CD4-positive, alpha-beta T cell (primary cell): ENCODE results near the gene DOK3. TPM values are rescaled to one million over a fixed set of nuclear protein-coding genes. Genes with fewer than 3 reads are reported as not detected.

Source experiments
- ATAC-seq: fragments of 200-7000 bp; cut with Tn5 transposase; one replicate; pipeline ENCODE4 v1.10.0; 2022; ENCODE audit warnings: mild to moderate bottlenecking; ENCODE audit not compliant: poor library complexity
- CTCF ChIA-PET: fragments of 350-600 bp; sonication (Branson Sonifier 250); formaldehyde crosslinking; loops from one replicate; lab custom pipeline; 2021; ENCODE audit warnings: antibody characterized with exemption, inconsistent platforms; lab: Charles Lee
- POLR2A ChIA-PET: fragments of 350-600 bp; sonication (Branson Sonifier 250); formaldehyde crosslinking; loops from one replicate; lab custom pipeline; 2021; ENCODE audit warnings: antibody characterized with exemption, inconsistent platforms; lab: Charles Lee
- DNase-seq, 14 experiments: peaks; one replicate each; pipeline ENCODE4 v3.0.0-alpha.2; 2013 to 2020; ENCODE audit warnings: mixed read lengths in 2 of 14
- H3K27ac ChIP-seq, 2 donors: one replicate each; pipeline versions ENCODE4 v1.5.1 to v1.7.0; 2013; ENCODE audit warnings: low read length in 2 of 2, low read depth in 1 of 2, mild to moderate bottlenecking in 1 of 2
- H3K27me3 ChIP-seq, 2 experiments: 1 replicate in 1 of 2; 2 replicates in 1 of 2; pipeline versions ENCODE4 v1.6.1 to v1.7.0; 2013; ENCODE audit warnings: low read length in 2 of 2, control low read depth in 1 of 2, mild to moderate bottlenecking in 1 of 2, moderate library complexity in 1 of 2; ENCODE audit not compliant: insufficient read depth in 2 of 2, control insufficient read depth in 1 of 2
- H3K36me3 ChIP-seq: one replicate; pipeline ENCODE4 v1.6.1; 2013; ENCODE audit warnings: low read length, control low read depth; ENCODE audit not compliant: insufficient read depth
- H3K4me1 ChIP-seq: one replicate; pipeline ENCODE4 v1.6.1; 2013; ENCODE audit warnings: low read length, control low read depth; ENCODE audit not compliant: insufficient read depth
- H3K4me3 ChIP-seq: one replicate; pipeline ENCODE4 v1.5.1; 2013; ENCODE audit warnings: mild to moderate bottlenecking, low read length, moderate library complexity
- H3K9me3 ChIP-seq, 2 experiments: 1 replicate in 1 of 2; 2 replicates in 1 of 2; pipeline versions ENCODE4 v1.6.1 to v1.7.0; 2013; ENCODE audit warnings: low read length in 2 of 2, mild to moderate bottlenecking in 2 of 2, control low read depth in 1 of 2, moderate library complexity in 1 of 2; ENCODE audit not compliant: control insufficient read depth in 1 of 2, insufficient read depth in 1 of 2
- H3K27ac Mint-ChIP-seq: one replicate; pipeline ENCODE4 v1.8.0; 2020; ENCODE audit warnings: mixed read lengths
- H3K27me3 Mint-ChIP-seq: one replicate; pipeline ENCODE4 v1.8.0; 2021; ENCODE audit warnings: mixed read lengths
- H3K36me3 Mint-ChIP-seq: one replicate; pipeline ENCODE4 v1.8.0; 2021; ENCODE audit warnings: low read depth, mixed read lengths
- H3K4me1 Mint-ChIP-seq: one replicate; pipeline ENCODE4 v1.8.0; 2021; ENCODE audit warnings: low read depth, mixed read lengths
- H3K4me3 Mint-ChIP-seq: one replicate; pipeline ENCODE4 v1.8.0; 2020; ENCODE audit warnings: mild to moderate bottlenecking, mixed read lengths
- H3K9me3 Mint-ChIP-seq: one replicate; pipeline ENCODE4 v1.8.0; 2020; ENCODE audit warnings: mixed read lengths
- CTCF ChIP-seq: fragments of 200-600 bp; IDR thresholded peaks from one replicate; pipeline ENCODE4 v1.8.0; 2022; ENCODE audit warnings: antibody characterized with exemption, mild to moderate bottlenecking
- intact Hi-C, 2 experiments: fragments of 100-400 bp; cut with DNase I in 1 of 2; cut with micrococcal nuclease in 1 of 2; formaldehyde crosslinking; loops; one replicate each; pipeline versions ENCODE4 v1.15.1 to v1.9.0; 2023 to 2025; cut with DNase I, micrococcal nuclease
- total RNA-seq, 174 experiments: library from RNA in 2 of 174; stranded (reverse) in 2 of 174; gene quantifications; one replicate each; pipeline ENCODE4 v1.2.3 and lab custom pipeline; 2021 to 2026

Gene DOK3
- total RNA-seq, 2 experiments from 2014 or later, result 1.3 to 1.4 TPM

DNA sequence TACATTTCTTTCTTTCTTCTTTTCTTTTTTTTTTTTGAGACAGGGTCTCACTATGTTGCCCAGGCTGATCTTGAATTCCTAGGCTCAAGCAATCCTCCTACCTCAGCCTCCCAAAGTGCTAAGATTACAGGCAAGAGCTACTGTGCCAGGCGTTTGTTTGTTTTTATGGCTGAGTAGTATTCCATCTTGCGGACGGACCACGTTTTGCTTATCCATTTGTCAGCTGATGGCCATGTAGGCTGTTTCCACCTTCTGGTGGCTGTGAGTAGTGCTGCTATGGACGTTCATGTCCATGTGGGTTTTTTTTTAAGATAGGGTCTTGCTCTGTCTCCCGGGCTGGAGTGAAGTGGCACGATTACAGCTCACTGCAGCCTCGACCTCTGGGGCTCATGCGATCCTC lies 2.5 kb downstream of the DOK3 start:
- H3K27me3 ChIP-seq, result no peaks in the 10 kb centered on the region
- Mint-ChIP-seq H3K4me1 (no peaks in the 10 kb centered on the region), H3K27me3 (no peaks in the 10 kb centered on the region), H3K9me3 (no peaks in the 10 kb centered on the region), H3K27ac (no peak overlapping the region), H3K36me3 (peaks cover 15% of the 10 kb centered on the region), H3K4me3 (no peak overlapping the region)
- peak in 1 of 14 experiments; percentile 33 for DNase-seq
- ChIA-PET POLR2A (no interaction called here), CTCF (no interaction called here)
- no peak overlapping the region for H3K27ac ChIP-seq
- intact Hi-C loops, result no loop called here
- H3K4me1 ChIP-seq, result peaks cover 17% of the 10 kb centered on the region
- peaks cover 18% of the 10 kb centered on the region for H3K36me3 ChIP-seq
- no peak overlapping the region for H3K4me3 ChIP-seq
- no peak for ATAC-seq
- no peaks in the 10 kb centered on the region for H3K9me3 ChIP-seq
- TF ChIP-seq CTCF, result no peak

- Histone ChIP-seq H3K9me3 (no peaks in the 10 kb centered on the region), H3K36me3 (no peaks in the 10 kb centered on the region), H3K27me3 (no peaks in the 10 kb centered on the region), H3K27ac (no peak overlapping the region), H3K4me3 (no peak overlapping the region), H3K4me1 (peaks cover 17% of the 10 kb centered on the region)
- Mint-ChIP-seq H3K36me3 (no peaks in the 10 kb centered on the region), H3K4me1 (peaks cover 5% of the 10 kb centered on the region), H3K27me3 (no peaks in the 10 kb centered on the region), H3K27ac (no peak overlapping the region), H3K4me3 (no peak overlapping the region), H3K9me3 (no peaks in the 10 kb centered on the region)
- intact Hi-C loops, result no loop called here
- TF ChIP-seq CTCF, result no peak
- DNase-seq, result no peak
- POLR2A ChIA-PET, result no interaction called here
- CTCF ChIA-PET, result no interaction called here
- ATAC-seq, result no peak
Observed at GRCh38 chr5:177505075-177505474, 4.6 kb downstream of the DOK3 start.

DNA sequence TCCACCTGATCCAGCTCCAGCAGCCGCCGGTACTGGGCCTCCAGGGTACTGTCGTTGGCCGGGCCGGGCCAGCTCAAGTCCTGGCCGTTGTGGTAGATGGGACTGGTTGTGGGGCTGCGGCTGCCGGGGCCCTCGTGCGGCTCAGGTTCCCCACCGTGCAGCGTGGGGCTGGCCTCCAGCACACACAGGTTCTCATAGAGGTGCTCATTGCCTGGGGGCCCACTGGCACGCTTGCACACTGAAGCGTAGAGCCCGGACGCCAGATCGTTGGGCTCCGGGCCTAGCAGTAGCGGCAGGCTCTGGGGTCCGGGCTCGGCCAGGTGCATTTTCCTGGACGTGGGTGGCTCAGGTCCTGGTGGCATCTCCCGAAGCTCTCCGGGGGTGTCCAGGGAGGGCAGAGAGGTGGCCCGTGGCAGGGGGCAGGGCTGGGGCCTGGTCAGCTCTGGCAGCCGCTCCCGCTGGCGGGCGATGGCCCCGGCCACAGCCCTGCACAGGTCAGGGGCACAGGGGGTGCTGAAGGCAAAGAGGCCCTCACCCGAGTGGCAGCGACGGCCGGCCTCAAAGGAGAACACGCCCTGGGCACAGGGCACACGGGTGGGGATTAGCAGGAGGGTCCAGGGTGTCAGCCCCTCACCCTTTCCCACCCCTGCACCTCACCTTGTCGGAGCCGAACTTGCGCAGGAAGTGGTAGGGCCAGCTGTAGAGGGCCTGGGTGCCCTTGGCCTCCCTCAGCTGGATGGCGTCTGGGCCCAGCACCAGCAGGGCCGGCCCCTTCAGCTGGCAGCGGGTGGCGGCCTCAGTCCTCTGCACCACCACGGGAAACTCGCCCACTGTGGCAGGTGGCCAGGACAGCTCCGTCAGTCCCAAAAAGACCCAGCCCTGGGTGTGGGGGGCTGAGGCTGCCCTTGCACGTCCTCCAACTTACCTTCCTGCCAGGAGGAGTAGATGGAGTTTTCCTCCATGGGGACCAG lies 5.3 kb downstream of the DOK3 start:
- Histone ChIP-seq H3K27me3 (no peaks in the 10 kb centered on the region), H3K4me3 (no peak overlapping the region), H3K4me1 (peaks cover 10% of the 10 kb centered on the region), H3K36me3 (no peaks in the 10 kb centered on the region), H3K9me3 (no peaks in the 10 kb centered on the region), H3K27ac (no peak overlapping the region)
- Mint-ChIP-seq H3K4me3 (no peak overlapping the region), H3K4me1 (peaks cover 10% of the 10 kb centered on the region), H3K9me3 (no peaks in the 10 kb centered on the region), H3K27me3 (no peaks in the 10 kb centered on the region), H3K36me3 (no peaks in the 10 kb centered on the region), H3K27ac (no peak overlapping the region)
- ChIA-PET POLR2A (no interaction called here), CTCF (interaction anchor here (4.1 kb wide), 1 partner anchor 114 kb away, joined by 41 read pairs; no protein-coding TSS in a partner anchor)
- no peak for ATAC-seq
- DNase-seq, result peak in 1 of 14 experiments; percentile 31
- intact Hi-C loops, result no loop called here
- no peak for TF ChIP-seq CTCF
